ENCODE data around the gene CCL17. TPM values are rescaled to one million over a fixed set of nuclear protein-coding genes. Genes with fewer than 3 reads are reported as not detected.
A peak's percentile ranks its signal among the peaks of the same experiment; 100 is the strongest.
"Not testable (repeated sequence)": the region's sequence is repeated elsewhere in the genome, so short reads cannot be mapped to it uniquely, and the experiment has no call there.

The CCL17 gene
- total RNA-seq, 2 donors from 2014 or later: not detected

DNA sequence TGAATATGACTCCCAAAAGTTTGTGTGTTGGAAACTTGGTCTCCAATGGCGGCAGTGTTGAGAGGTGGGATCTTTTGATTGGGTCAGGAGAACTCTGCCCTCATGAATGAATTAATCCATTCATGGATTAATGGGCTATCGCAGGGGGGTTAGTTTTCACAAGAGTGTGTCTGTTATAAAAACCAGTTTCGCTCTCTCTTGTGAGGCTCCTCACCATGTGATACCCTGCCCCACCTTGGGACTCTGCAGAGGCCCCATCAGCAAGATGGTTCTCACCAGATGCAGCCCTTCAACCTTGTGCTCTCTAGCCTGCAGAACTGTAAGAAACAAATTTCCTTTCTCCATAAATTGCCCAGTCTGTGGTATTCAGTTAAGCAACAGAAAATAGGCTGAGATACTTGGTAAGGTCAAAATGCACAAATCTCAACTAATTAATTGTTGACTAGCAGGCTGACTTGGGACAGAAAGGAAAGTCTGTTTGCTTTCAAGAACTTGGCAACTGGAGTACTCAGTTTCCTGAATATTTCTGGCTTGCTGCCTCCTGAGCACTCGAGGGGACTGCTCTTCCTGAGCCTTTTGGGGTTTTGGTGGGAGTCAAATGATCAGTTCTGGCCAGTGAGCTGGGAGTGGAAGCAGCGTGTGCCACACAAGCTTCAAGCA is 13.8 kb upstream of the CCL17 start:
- intact Hi-C loops (cut with DNase I): no loop called here
- DNase-seq: no peak
- ATAC-seq: peak in 1 of 2 donors; percentile 47

GRCh38 chr16:57391300-57391699 is 13.3 kb upstream of the CCL17 start:
- no peak for DNase-seq
- no peak for ATAC-seq
- intact Hi-C loops (cut with DNase I): no loop called here

GRCh38 chr16:57391708-57392107 is 12.9 kb upstream of the CCL17 start:
- ATAC-seq: no peak
- intact Hi-C loops (cut with DNase I): no loop called here
- no peak for DNase-seq

GRCh38 chr16:57392694-57393093 is 11.9 kb upstream of the CCL17 start:
- ATAC-seq: no peak
- DNase-seq: no peak
- intact Hi-C loops (cut with DNase I): no loop called here

GRCh38 chr16:57394444-57394843 is 10.1 kb upstream of the CCL17 start:
- intact Hi-C loops (cut with DNase I): no loop called here
- ATAC-seq (peak in 1 of 2 donors; percentile 33), DNase-seq (no peak)

DNA sequence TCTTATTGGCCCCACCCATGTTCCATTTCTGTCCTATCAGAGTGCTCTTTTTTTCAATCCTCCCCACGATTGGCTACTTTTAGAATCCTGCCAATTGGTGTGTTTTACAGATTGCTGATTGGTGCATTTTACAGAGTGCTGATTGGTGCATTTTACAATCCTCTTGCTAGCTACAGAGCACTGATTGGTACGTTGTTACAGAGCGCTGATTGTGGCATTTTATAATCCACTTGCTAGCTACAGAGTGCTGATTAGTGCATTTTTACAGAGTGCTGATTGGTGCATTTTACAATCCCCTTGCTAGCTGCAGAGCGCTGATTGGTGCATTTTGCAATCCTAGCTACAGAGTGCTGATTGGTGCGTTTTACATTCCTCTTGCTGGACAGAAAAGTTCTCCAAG is 9.5 kb upstream of the CCL17 start:
- intact Hi-C loops (cut with DNase I): no loop called here
- DNase-seq (no peak), ATAC-seq (no peak)

GRCh38 chr16:57396786-57397185 is 7.8 kb upstream of the CCL17 start:
- no peak for DNase-seq
- intact Hi-C loops (cut with DNase I): no loop called here
- ATAC-seq: no peak

DNA sequence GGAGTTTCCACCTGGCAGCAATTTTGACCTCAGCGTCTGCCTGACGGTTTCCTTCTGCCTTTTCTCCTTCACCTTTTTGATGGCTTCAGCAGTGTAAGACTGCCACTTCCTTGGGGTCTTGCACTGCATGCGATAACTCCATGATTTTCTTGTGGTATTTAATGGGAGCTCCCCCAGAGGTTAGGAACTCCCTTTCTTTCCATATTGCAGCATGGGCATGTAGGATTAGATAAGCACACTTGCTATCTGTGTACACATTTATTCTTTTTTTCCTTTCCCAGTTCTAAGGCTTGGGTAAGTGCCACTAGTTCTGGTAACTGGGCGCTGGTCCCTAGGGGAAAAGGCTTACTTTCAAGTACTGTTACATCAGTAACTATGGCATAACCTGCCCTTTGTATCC is 7.1 kb upstream of the CCL17 start:
- ATAC-seq; intact Hi-C loops (cut with DNase I): not testable (repeated sequence)

DNA sequence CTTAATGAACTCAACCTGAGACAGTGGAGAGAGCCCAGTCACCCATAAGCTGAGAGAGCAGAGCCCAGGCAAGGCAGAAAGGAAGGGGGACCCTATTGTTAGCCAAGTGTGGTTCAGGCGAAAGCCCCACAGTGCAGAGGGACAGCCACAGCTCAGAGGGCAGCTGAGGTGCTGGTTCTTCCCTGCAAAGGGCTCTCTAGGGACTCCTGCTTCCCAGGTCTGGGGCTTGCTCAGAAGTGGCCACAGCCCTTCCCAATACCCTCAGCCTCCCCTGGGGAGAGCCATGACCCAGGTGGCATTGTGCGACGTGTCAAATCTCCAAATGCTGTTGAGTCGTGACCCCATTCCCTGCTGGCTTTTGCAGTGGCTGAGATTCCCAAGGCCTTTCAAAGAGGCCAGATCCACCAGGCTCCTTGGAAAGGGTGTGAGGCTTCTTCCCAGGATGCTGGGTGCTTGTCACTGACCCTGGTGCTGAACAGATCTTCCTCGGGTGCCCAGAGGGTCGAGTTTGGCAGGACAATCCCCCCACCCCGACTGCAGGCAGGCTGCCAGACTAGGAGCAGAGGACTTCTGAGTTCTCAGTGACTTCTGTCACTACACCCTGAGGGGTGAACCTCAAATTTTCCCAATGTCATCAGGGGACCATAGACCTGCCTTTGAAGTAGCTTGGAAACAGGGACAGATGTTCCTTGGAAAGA is 2.5 kb upstream of the CCL17 start:
- ATAC-seq (no peak), DNase-seq (no peak)
- intact Hi-C loops (cut with DNase I): no loop called here

More for the DNA sequence above, 7.1 kb upstream of the CCL17 start:
- DNase-seq: not testable (repeated sequence)

GRCh38 chr16:57405097-57405496 is 530 bp downstream of the CCL17 start:
- intact Hi-C loops (cut with DNase I): no loop called here
- ATAC-seq (no peak), DNase-seq (no peak)

DNA sequence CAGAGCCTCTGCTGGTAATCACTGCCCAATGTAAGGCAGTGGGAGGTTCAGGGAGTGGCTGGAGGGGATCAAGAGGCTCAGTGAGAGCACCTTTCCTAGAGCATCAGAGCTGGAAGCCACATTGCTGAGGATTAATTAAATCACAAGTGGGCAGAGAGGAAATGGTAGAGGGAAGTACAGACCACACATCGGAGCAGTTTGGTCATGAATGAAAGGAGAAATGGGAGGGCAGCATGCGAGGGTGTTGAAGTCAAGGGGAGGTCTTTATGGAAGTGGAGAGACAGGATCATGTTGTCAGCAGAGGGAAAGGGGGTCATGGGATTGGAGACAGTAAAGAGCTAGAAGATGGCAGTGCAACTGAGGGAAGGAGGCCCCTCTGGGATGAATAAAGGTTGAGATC is 2.3 kb downstream of the CCL17 start:
- intact Hi-C loops (cut with DNase I): no loop called here
- no peak for DNase-seq
- no peak for ATAC-seq

DNA sequence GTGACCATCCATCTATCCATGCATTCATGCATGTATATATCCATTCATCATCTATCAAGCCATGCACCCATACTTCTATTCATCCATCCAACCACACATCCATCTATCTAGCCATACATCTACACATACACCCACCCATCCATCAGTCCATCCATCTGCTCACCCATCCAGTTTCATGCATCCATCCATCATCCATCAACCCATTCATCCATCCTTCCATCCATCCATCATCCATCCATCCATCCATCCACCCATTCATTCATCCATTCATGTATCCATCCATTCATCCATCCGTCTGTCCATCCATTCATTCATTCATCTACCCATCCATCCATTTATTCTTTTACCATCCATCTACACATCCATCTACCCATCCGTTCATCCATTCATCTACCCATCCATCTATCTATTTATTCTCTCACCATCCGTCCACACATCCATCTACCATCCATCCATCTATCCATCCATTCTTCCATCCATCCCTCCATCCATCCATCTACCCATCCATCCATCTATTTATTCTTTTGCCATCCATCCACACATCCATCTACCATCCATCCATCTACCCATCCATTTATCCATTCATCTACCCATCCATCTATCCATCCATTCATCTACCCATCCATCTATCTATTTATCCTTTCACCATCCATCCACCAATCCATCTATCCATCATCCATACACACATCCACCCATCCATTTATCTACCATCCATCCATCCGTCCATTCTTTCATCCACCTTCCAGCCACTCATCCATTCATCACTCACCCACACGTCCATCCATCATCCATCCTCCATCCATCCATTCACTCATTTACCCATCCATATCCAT is 3.2 kb downstream of the CCL17 start:
- DNase-seq (no peak), ATAC-seq (no peak)
- intact Hi-C loops (cut with DNase I): no loop called here

DNA sequence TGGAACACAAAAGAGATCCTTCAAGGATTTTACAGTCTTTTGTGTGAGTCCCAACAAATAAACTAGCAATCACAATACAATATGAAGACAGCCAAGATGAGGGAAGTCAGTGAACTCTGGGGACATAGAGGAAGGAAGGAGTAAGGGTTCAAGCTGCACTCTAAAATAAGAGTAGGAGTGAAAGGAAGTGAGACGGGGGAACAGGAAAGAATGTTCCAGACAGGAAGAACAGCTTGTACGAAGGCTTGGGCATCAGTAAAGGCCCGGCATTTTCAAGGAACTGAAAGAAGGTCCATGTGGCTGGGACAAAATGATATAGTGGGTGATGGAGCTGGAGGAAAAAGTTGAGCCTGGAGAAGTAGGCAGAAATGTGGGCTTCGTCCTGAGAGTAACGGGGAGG is 4.5 kb downstream of the CCL17 start:
- DNase-seq (no peak), ATAC-seq (peak; percentile 23 to 35)
- intact Hi-C loops (cut with DNase I): no loop called here

DNA sequence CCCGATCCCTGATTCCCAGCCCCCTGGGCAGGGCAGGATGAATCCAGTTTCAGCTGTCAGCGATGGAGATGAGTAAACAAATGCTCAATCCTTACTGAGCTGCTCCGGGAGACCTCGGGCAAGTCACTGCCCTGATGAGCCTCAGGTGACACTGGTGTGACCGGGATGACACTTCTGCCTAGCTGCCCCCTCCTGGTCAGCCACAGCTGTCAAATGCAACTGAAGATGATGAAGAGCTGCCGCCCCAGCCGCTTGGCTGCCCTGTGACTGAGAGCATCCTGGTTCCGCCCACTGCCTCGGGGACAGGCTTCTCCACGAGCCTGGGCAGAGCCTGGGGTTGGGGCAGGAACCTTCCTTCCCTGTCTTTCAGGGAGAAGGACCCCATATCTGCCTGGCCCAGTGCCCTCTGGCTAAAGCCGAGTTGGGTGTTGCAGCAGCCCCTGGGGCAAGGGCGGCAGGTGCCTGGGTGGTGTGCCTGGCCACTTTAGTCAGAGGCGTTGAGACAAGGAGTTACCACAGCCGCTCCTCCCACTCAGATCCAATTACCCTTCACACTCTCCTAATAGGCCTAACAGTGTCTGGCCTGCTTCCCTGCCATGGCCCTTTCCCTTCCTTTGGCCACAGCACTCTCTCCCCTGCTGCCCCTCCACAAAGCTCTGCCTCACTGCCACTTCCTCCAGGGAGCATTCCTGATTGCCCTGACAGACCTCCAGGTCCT is 5.5 kb downstream of the CCL17 start:
- intact Hi-C loops (cut with DNase I): loop anchor here in 1 of 2 donors (10.0 kb wide), 1 partner anchor 325 kb away; no protein-coding TSS in a partner anchor
- DNase-seq (no peak), ATAC-seq (no peak)

DNA sequence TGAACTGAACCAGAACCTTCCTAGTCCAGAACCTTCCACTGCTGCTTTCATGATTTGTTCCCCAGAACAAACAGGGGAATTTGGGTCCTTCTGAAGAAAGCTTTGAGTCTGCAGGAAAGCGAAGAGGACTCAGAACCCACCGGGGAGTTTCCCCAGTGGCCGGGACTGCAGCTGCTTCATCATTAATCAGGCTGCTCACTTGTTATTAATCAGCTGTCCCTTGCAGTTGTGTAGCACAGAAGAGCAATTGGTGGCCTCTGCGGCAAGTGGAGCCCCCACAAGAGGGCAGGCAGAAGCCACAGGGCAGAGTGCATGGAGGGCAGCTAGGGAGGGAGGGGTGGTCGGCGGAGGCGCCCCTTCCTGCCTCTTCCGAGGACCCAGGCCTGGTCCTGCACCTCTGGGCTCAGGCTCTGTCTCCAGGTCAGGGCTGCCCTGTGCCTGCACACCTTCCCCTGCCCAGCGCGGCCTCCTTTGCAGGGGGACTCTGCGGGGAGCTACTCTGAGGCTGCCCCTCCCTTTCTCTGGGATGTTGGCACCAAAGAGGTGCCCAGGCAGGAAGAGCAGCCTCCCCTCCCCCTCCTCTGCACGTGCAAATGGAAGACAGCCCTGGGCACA is 6.9 kb downstream of the CCL17 start:
- no peak for DNase-seq
- intact Hi-C loops (cut with DNase I): loop anchor here in 1 of 2 donors (10.0 kb wide), 1 partner anchor 327 kb away; no protein-coding TSS in a partner anchor
- no peak for ATAC-seq

- ATAC-seq (no peak), DNase-seq (no peak)
- intact Hi-C loops (cut with DNase I): loop anchor here in 1 of 2 donors (10.0 kb wide), 1 partner anchor 328 kb away; no protein-coding TSS in a partner anchor
Observed at GRCh38 chr16:57412584-57412983, 8.0 kb downstream of the CCL17 start.

GRCh38 chr16:57413301-57413730 is 8.7 kb downstream of the CCL17 start:
- intact Hi-C loops (cut with DNase I): loop anchor here in 1 of 2 donors (10.0 kb wide), 1 partner anchor 329 kb away; no protein-coding TSS in a partner anchor
- DNase-seq (no peak), ATAC-seq (no peak)

GRCh38 chr16:57413733-57414132 is 9.2 kb downstream of the CCL17 start:
- ATAC-seq: no peak
- intact Hi-C loops (cut with DNase I): loop anchor here in 1 of 2 donors (10.0 kb wide), 1 partner anchor 329 kb away; no protein-coding TSS in a partner anchor
- DNase-seq: no peak
